ENCODE data around the gene HDAC4.

- no peak for TF ChIP-seq POLR2A (IDR thresholded peaks at IDR 0.05; ENCODE audit: low read length)
- TF ChIP-seq ZSCAN20 (CRISPR knock-in tag; IDR thresholded peaks at IDR 0.05), result no peak
- no peak for TF ChIP-seq SMC3 (IDR thresholded peaks at IDR 0.05)
- TF ChIP-seq, protein P1, sequence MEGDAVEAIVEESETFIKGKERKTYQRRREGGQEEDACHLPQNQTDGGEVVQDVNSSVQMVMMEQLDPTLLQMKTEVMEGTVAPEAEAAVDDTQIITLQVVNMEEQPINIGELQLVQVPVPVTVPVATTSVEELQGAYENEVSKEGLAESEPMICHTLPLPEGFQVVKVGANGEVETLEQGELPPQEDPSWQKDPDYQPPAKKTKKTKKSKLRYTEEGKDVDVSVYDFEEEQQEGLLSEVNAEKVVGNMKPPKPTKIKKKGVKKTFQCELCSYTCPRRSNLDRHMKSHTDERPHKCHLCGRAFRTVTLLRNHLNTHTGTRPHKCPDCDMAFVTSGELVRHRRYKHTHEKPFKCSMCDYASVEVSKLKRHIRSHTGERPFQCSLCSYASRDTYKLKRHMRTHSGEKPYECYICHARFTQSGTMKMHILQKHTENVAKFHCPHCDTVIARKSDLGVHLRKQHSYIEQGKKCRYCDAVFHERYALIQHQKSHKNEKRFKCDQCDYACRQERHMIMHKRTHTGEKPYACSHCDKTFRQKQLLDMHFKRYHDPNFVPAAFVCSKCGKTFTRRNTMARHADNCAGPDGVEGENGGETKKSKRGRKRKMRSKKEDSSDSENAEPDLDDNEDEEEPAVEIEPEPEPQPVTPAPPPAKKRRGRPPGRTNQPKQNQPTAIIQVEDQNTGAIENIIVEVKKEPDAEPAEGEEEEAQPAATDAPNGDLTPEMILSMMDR (IDR thresholded peaks at IDR 0.05), result no peak
- TF ChIP-seq, protein P2, sequence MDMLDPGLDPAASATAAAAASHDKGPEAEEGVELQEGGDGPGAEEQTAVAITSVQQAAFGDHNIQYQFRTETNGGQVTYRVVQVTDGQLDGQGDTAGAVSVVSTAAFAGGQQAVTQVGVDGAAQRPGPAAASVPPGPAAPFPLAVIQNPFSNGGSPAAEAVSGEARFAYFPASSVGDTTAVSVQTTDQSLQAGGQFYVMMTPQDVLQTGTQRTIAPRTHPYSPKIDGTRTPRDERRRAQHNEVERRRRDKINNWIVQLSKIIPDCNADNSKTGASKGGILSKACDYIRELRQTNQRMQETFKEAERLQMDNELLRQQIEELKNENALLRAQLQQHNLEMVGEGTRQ (IDR thresholded peaks at IDR 0.05), result no peak
- no peak for TF ChIP-seq RFX5 (IDR thresholded peaks at IDR 0.05)
- TF ChIP-seq REST (IDR thresholded peaks at IDR 0.05), result no peak
- TF ChIP-seq HDAC2 (IDR thresholded peaks at IDR 0.05), result no peak
- no peak for TF ChIP-seq TFCP2L1 (CRISPR knock-in tag; IDR thresholded peaks at IDR 0.05)
- TF ChIP-seq JUN (IDR thresholded peaks at IDR 0.05), result no peak
- no peak for TF ChIP-seq CHD4 (IDR thresholded peaks at IDR 0.05; ENCODE audit: borderline replicate concordance)
Measured at GRCh38 chr2:239238839-239239606, 161.8 kb downstream of the HDAC4 start.

All from A549 (cell line).